Measurements from ENCODE around the gene UTS2B.
"Not testable (repeated sequence)": the region's sequence is repeated elsewhere in the genome, so short reads cannot be mapped to it uniquely, and the experiment has no call there.

Gene UTS2B

GRCh38 chr3:191275244-191275643, 55.1 kb downstream of the UTS2B start:
- DNase-seq = not testable (repeated sequence)

- no peak for DNase-seq
These were observed 60.8 kb downstream of the UTS2B start for GRCh38 chr3:191269289-191270085.

- DNase-seq = no peak
These were observed 61.6 kb downstream of the UTS2B start for GRCh38 chr3:191268737-191269136.

GRCh38 chr3:191263850-191264249, 66.5 kb downstream of the UTS2B start:
- DNase-seq = no peak

GRCh38 chr3:191263365-191263764, 67.0 kb downstream of the UTS2B start:
- DNase-seq = no peak

GRCh38 chr3:191262650-191263049, 67.7 kb downstream of the UTS2B start:
- no peak for DNase-seq

- DNase-seq = no peak
These were observed 69.1 kb downstream of the UTS2B start for GRCh38 chr3:191261304-191261638.

GRCh38 chr3:191260431-191261303, 69.7 kb downstream of the UTS2B start:
- no peak for DNase-seq

GRCh38 chr3:191259486-191259885, 70.8 kb downstream of the UTS2B start:
- no peak for DNase-seq

- no peak for DNase-seq
These were observed 73.0 kb downstream of the UTS2B start for GRCh38 chr3:191257286-191257685.

GRCh38 chr3:191256405-191256804, 73.9 kb downstream of the UTS2B start:
- DNase-seq = no peak

GRCh38 chr3:191255156-191255555, 75.2 kb downstream of the UTS2B start:
- DNase-seq = no peak

- no peak for DNase-seq
These were observed 76.0 kb downstream of the UTS2B start for GRCh38 chr3:191254098-191254873.

GRCh38 chr3:191253089-191253799, 77.1 kb downstream of the UTS2B start:
- no peak for DNase-seq

- DNase-seq = no peak
These were observed 83.7 kb downstream of the UTS2B start for GRCh38 chr3:191246630-191247029.

GRCh38 chr3:191246034-191246433, 84.3 kb downstream of the UTS2B start:
- DNase-seq = not testable (repeated sequence)

- DNase-seq = no peak
These were observed 86.0 kb downstream of the UTS2B start for GRCh38 chr3:191244242-191244867.

GRCh38 chr3:191240486-191240885, 89.8 kb downstream of the UTS2B start:
- no peak for DNase-seq

GRCh38 chr3:191239407-191240031, 90.8 kb downstream of the UTS2B start:
- DNase-seq = no peak

- DNase-seq = no peak
These were observed 92.0 kb downstream of the UTS2B start for GRCh38 chr3:191238321-191238817.

All from T1000 (cell line).